GM12891 (cell line): ENCODE results near the gene C11orf97.

Source experiments
- PAX5 ChIP-seq: IDR thresholded peaks from 2 replicates; pipeline ENCODE4 v1.6.1; 2011; ENCODE audit warnings: low read length, moderate library complexity, mild to moderate bottlenecking; ENCODE audit not compliant: insufficient read depth, severe bottlenecking
- POLR2A ChIP-seq: IDR thresholded peaks from 2 replicates; pipeline ENCODE4 v1.6.1; 2011; ENCODE audit warnings: low read depth, low read length, control low read depth
- POLR2AphosphoS5 ChIP-seq: IDR thresholded peaks from 2 replicates; pipeline ENCODE4 v1.6.1; 2011; ENCODE audit warnings: low read depth, low read length, control low read depth
- POU2F2 ChIP-seq: IDR thresholded peaks from 2 replicates; pipeline ENCODE4 v1.6.1; 2011; ENCODE audit warnings: low read depth, mild to moderate bottlenecking, control low read depth, low read length, moderate library complexity
- SPI1 ChIP-seq: IDR thresholded peaks from 2 replicates; pipeline ENCODE4 v1.6.1; 2011; ENCODE audit warnings: low read depth, low read length, control low read depth
- TAF1 ChIP-seq: IDR thresholded peaks from 2 replicates; pipeline ENCODE4 v1.6.1; 2011; ENCODE audit warnings: low read depth, low read length, control low read depth

DNA sequence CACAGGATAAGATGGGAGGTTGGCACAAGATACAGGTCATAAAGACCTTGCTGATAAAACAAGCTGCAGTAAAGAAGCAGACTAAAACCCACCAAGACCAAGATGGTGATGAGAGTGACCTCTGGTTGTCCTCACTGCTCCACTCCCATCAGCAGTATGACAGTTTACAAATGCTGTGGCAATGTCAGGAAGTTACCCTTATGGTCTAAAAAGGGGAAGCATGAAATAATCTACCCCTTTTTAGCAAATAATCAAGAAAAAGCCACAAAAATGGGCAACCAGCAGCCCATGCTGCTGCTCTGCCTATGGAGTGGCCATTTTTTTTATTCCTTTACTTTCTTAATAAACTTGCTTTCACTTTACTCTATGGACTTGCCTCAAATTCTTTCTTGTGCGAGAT, 46.2 kb downstream of the C11orf97 start:
- TF ChIP-seq POLR2A (no peak), POLR2AphosphoS5 (no peak), POU2F2 (no peak), TAF1 (no peak), SPI1 (no peak), PAX5 (no peak)
